IMR-90 (cell line): ENCODE data around the gene WLS. TPM values are rescaled to one million over a fixed set of nuclear protein-coding genes. Genes with fewer than 3 reads are reported as not detected.

Source experiments
- ATAC-seq: fragments of 200-7000 bp; cut with Tn5 transposase; 2 replicates; pipeline ENCODE4 v1.9.1; 2020; ENCODE audit warnings: low read depth, mild to moderate bottlenecking, moderate library complexity
- BruUV-seq: library from RNA; stranded (reverse); fragments of 400-500 nt; replicated peaks from 2 replicates; lab custom pipeline; 2021; lab: Mats Ljungman, UMichigan
- CTCF ChIA-PET: fragments of 300-600 bp; formaldehyde crosslinking; extraction: SDS; loops from one replicate; lab custom pipeline; 2021; ENCODE audit warnings: antibody characterized with exemption; lab: Yijun Ruan, JAX
- POLR2A ChIA-PET: fragments of 300-600 bp; sonication (Branson Sonifier 250); formaldehyde crosslinking; loops from one replicate; lab custom pipeline; 2022; ENCODE audit warnings: antibody characterized with exemption; ENCODE audit not compliant: unreplicated experiment; lab: Charles Lee
- DNase-seq: peaks from one replicate; pipeline ENCODE4 v3.0.0; 2013
- H2AFZ ChIP-seq: replicated peaks from 2 replicates; pipeline ENCODE3; 2013; ENCODE audit warnings: low read length, mild to moderate bottlenecking; ENCODE audit not compliant: poor library complexity
- H2AK5ac ChIP-seq: 2 replicates; pipeline ENCODE4 v1.6.1; 2013; ENCODE audit warnings: low read depth, low read length, inconsistent platforms
- H2AK9ac ChIP-seq: replicated peaks from 2 replicates; pipeline ENCODE3; 2013; ENCODE audit warnings: mild to moderate bottlenecking, low read depth, low read length, moderate library complexity; ENCODE audit not compliant: poor library complexity
- H2BK120ac ChIP-seq: 2 replicates; pipeline ENCODE4 v1.6.1; 2013; ENCODE audit warnings: low read depth, low read length, inconsistent platforms
- H2BK15ac ChIP-seq: 3 replicates; pipeline ENCODE4 v1.6.1; 2013; ENCODE audit warnings: low read depth, low read length, inconsistent platforms
- H2BK20ac ChIP-seq: 2 replicates; pipeline ENCODE4 v1.6.1; 2013; ENCODE audit warnings: low read depth, mild to moderate bottlenecking, inconsistent platforms, low read length, moderate library complexity
- H2BK5ac ChIP-seq: 2 replicates; pipeline ENCODE4 v1.6.1; 2013; ENCODE audit warnings: mild to moderate bottlenecking, low read depth, low read length, inconsistent platforms; ENCODE audit not compliant: poor library complexity, severe bottlenecking
- H3K14ac ChIP-seq: replicated peaks from 2 replicates; pipeline ENCODE4 v1.6.1; 2013; ENCODE audit warnings: low read depth, low read length, inconsistent platforms
- H3K18ac ChIP-seq: 2 replicates; pipeline ENCODE4 v1.6.1; 2013; ENCODE audit warnings: low read depth, low read length, control low read depth
- H3K23ac ChIP-seq: 2 replicates; pipeline ENCODE4 v1.6.1; 2013; ENCODE audit warnings: low read depth, low read length, inconsistent platforms
- H3K27ac ChIP-seq: 2 replicates; pipeline ENCODE4 v1.5.1; 2013; ENCODE audit warnings: mild to moderate bottlenecking, control low read depth, low read length; ENCODE audit not compliant: insufficient read depth
- H3K27me3 ChIP-seq: 2 replicates; pipeline ENCODE4 v1.6.1; 2013; ENCODE audit warnings: low read length; ENCODE audit not compliant: control insufficient read depth, insufficient read depth
- H3K36me3 ChIP-seq: 2 replicates; pipeline ENCODE4 v1.6.1; 2013; ENCODE audit warnings: low read length, mixed read lengths; ENCODE audit not compliant: control insufficient read depth, insufficient read depth
- H3K4ac ChIP-seq: 2 replicates; pipeline ENCODE4 v1.6.1; 2013; ENCODE audit warnings: low read depth, low read length, inconsistent platforms
- H3K4me1 ChIP-seq: 2 replicates; pipeline ENCODE4 v1.6.1; 2013; ENCODE audit warnings: low read length, mixed read lengths; ENCODE audit not compliant: control insufficient read depth, insufficient read depth
- H3K4me2 ChIP-seq: 2 replicates; pipeline ENCODE4 v1.6.1; 2013; ENCODE audit warnings: low read depth, mild to moderate bottlenecking, control low read depth, low read length, moderate library complexity
- H3K4me3 ChIP-seq: 2 replicates; pipeline ENCODE4 v1.5.1; 2013; ENCODE audit warnings: low read depth, mild to moderate bottlenecking, control low read depth, low read length, moderate library complexity; ENCODE audit not compliant: insufficient read depth
- H3K56ac ChIP-seq: 2 replicates; pipeline ENCODE4 v1.6.1; 2013; ENCODE audit warnings: low read length, inconsistent platforms; ENCODE audit not compliant: insufficient read depth; ENCODE audit errors: extremely low read depth
- H3K79me1 ChIP-seq, 2 experiments: 2 replicates each; pipeline ENCODE4 v1.6.1; 2013; ENCODE audit warnings: low read length in 2 of 2, inconsistent platforms in 1 of 2, low read depth in 1 of 2
- H3K9ac ChIP-seq: 2 replicates; pipeline ENCODE4 v1.6.1; 2013; ENCODE audit warnings: low read depth, low read length, control low read depth
- H3K9me1 ChIP-seq: 2 replicates; pipeline ENCODE4 v1.6.1; 2013; ENCODE audit warnings: low read length, inconsistent platforms; ENCODE audit not compliant: insufficient read depth
- H3K9me3 ChIP-seq: 2 replicates; pipeline ENCODE4 v1.6.1; 2013; ENCODE audit warnings: low read length; ENCODE audit not compliant: control insufficient read depth, insufficient read depth
- H4K20me1 ChIP-seq: 2 replicates; pipeline ENCODE4 v1.6.1; 2013; ENCODE audit warnings: low read length, inconsistent platforms; ENCODE audit not compliant: insufficient read depth
- H4K5ac ChIP-seq: 2 replicates; pipeline ENCODE4 v1.6.1; 2013; ENCODE audit warnings: mild to moderate bottlenecking, low read depth, low read length, control low read depth
- H4K8ac ChIP-seq, 2 experiments: 2 replicates each; pipeline ENCODE4 v1.6.1; 2013; ENCODE audit warnings: low read depth in 2 of 2, low read length in 2 of 2, control low read depth in 1 of 2, inconsistent platforms in 1 of 2
- H4K91ac ChIP-seq: 2 replicates; pipeline ENCODE4 v1.6.1; 2013; ENCODE audit warnings: low read depth, low read length, inconsistent platforms; ENCODE audit not compliant: insufficient read depth
- BHLHE40 ChIP-seq: fragments of 150-350 bp; IDR thresholded peaks from 2 replicates; pipeline ENCODE4 v1.6.1; 2016; ENCODE audit warnings: mild to moderate bottlenecking, low read depth, low read length
- CEBPB ChIP-seq: IDR thresholded peaks from 2 replicates; pipeline ENCODE4 v1.6.1; 2012; ENCODE audit warnings: low read depth, low read length, improper control_type of control experiment
- CHD1 ChIP-seq: IDR thresholded peaks from 2 replicates; pipeline ENCODE4 v1.6.1; 2012; ENCODE audit warnings: low read depth, low read length, improper control_type of control experiment
- CTCF ChIP-seq: conservative IDR thresholded peaks from 2 replicates; pipeline ENCODE4 v1.5.1; 2012; ENCODE audit warnings: mild to moderate bottlenecking, low read depth, low read length, improper control_type of control experiment
- MAFK ChIP-seq: IDR thresholded peaks from 2 replicates; pipeline ENCODE4 v1.6.1; 2012; ENCODE audit warnings: low read depth, low read length, improper control_type of control experiment
- MAZ ChIP-seq: IDR thresholded peaks from 2 replicates; pipeline ENCODE4 v1.6.1; 2012; ENCODE audit warnings: low read depth, mild to moderate bottlenecking, low read length, improper control_type of control experiment, moderate library complexity, borderline replicate concordance
- MXI1 ChIP-seq: IDR thresholded peaks from 2 replicates; pipeline ENCODE4 v1.6.1; 2012; ENCODE audit warnings: low read depth, mild to moderate bottlenecking, low read length, moderate library complexity, borderline replicate concordance
- NFE2L2 ChIP-seq: fragments of 150-350 bp; IDR thresholded peaks from 2 replicates; pipeline ENCODE4 v1.6.1; 2016; ENCODE audit warnings: low read depth, mild to moderate bottlenecking, low read length
- POLR2A ChIP-seq: IDR thresholded peaks from 2 replicates; pipeline ENCODE4 v1.6.1; 2012; ENCODE audit warnings: mild to moderate bottlenecking, low read depth, low read length
- RAD21 ChIP-seq: IDR thresholded peaks from 2 replicates; pipeline ENCODE4 v1.6.1; 2012; ENCODE audit warnings: low read length, improper control_type of control experiment
- RCOR1 ChIP-seq: IDR thresholded peaks from 2 replicates; pipeline ENCODE4 v1.6.1; 2012; ENCODE audit warnings: mild to moderate bottlenecking, low read length, improper control_type of control experiment; ENCODE audit not compliant: insufficient replicate concordance
- SMC3 ChIP-seq: fragments of 150-350 bp; IDR thresholded peaks from 2 replicates; pipeline ENCODE4 v1.6.1; 2016; ENCODE audit warnings: low read depth, mild to moderate bottlenecking, antibody characterized with exemption, low read length, moderate library complexity
- WGBS, 2 experiments: methylation state at CpG; one replicate each; pipeline versions ENCODE4 v1.1.5 to v1.1.7; 2013; ENCODE audit warnings: missing lambda C conversion rate in 2 of 2; ENCODE audit not compliant: insufficient read length in 1 of 2; ENCODE audit errors: extremely low coverage in 2 of 2; 5-methylcytosine and 5-hydroxymethylcytosine counted together
- dilution Hi-C: fragments of 300-500 bp; cut with HindIII; formaldehyde crosslinking; loops from one replicate; pipeline ENCODE4 v1.14.3; 2018; ENCODE audit warnings: low sequenced_read_pairs; ENCODE audit not compliant: unreplicated experiment
- in situ Hi-C: fragments of 300-500 bp; cut with MboI; formaldehyde crosslinking; loops from 3 replicates; pipeline ENCODE4 v1.14.3; 2019; ENCODE audit warnings: low sequenced_read_pairs, inconsistent platforms, mixed read lengths
- intact Hi-C: fragments of 100-400 bp; cut with micrococcal nuclease; formaldehyde crosslinking; loops from 2 replicates; pipeline ENCODE4 v1.10.0; 2022
- polyA plus RNA-seq, 3 experiments: library from polyadenylated mRNA; depleted of rRNA; stranded (reverse); fragments of >200 nt; gene quantifications; 2 replicates each; pipeline ENCODE4 v1.2.3, GENCODE V29; 2012; ENCODE audit warnings: low replicate concordance in 1 of 3
- total RNA-seq: library from RNA; depleted of rRNA; stranded (reverse); fragments of >200 nt; gene quantifications from 2 replicates; pipeline ENCODE4 v1.2.3, GENCODE V29; 2012
- TF ChIP-seq, protein P1 (sequence below): fragments of 150-350 bp; IDR thresholded peaks from 2 replicates; pipeline ENCODE4 v1.6.1; 2017; ENCODE audit warnings: mild to moderate bottlenecking, antibody characterized with exemption, low read length, low read depth

WLS gene
- total and polyA plus RNA-seq, 2 of the 4 experiments (the other 2 are of a cell fraction): 152 to 157 TPM

- no CpG with 5 or more reads among the region's 2 CpGs for WGBS, 2 experiments
Measured at GRCh38 chr1:68083686-68084085, 148.6 kb downstream of the WLS start.

More at GRCh38 chr1:68083686-68084085, 148.6 kb downstream of the WLS start:
- Histone ChIP-seq H3K27me3 (no peaks in the 10 kb centered on the region), H3K36me3 (no peaks in the 10 kb centered on the region; the same call in 1 of the 2 replicates), H3K27ac (no peak overlapping the region), H3K56ac (no peak overlapping the region), H3K9me3 (no peaks in the 10 kb centered on the region), H2BK120ac (no peak overlapping the region), H3K18ac (no peak overlapping the region), H3K4me3 (no peak overlapping the region), H3K4me1 (no peaks in the 10 kb centered on the region), H4K91ac (no peak overlapping the region), H3K79me1 (no peaks in the 10 kb centered on the region), H4K20me1 (no peaks in the 10 kb centered on the region), H4K5ac (no peak overlapping the region), H3K9ac (no peak overlapping the region), H3K23ac (no peak overlapping the region), H2BK20ac (no peak overlapping the region), H3K14ac (no peak overlapping the region), H2BK15ac (no peak overlapping the region), H2AFZ (no peak overlapping the region), H2AK9ac (no peak overlapping the region), H4K8ac (no peak overlapping the region), H3K4me2 (no peak overlapping the region), H2BK5ac (no peak overlapping the region), H3K9me1 (no peaks in the 10 kb centered on the region), H2AK5ac (no peak overlapping the region), H3K4ac (no peak overlapping the region)
- CTCF ChIA-PET: no interaction called here
- intact Hi-C loops (loop anchor here (5.0 kb wide), 1 partner anchor 756 kb away; no protein-coding TSS in a partner anchor), dilution Hi-C loops (no loop called here), in situ Hi-C loops (no loop called here)
- no TSS peak for BruUV-seq
- ATAC-seq: no peak
- no peak for DNase-seq
- POLR2A ChIA-PET: no interaction called here
- TF ChIP-seq CHD1 (no peak), SMC3 (no peak), CEBPB (no peak), POLR2A (no peak), RCOR1 (no peak), BHLHE40 (no peak), MXI1 (no peak), RAD21 (no peak), MAFK (no peak), CTCF (no peak), NFE2L2 (no peak), MAZ (no peak)
- TF ChIP-seq, protein P1, sequence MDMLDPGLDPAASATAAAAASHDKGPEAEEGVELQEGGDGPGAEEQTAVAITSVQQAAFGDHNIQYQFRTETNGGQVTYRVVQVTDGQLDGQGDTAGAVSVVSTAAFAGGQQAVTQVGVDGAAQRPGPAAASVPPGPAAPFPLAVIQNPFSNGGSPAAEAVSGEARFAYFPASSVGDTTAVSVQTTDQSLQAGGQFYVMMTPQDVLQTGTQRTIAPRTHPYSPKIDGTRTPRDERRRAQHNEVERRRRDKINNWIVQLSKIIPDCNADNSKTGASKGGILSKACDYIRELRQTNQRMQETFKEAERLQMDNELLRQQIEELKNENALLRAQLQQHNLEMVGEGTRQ: no peak
